Hematopoietic multipotent progenitor cell (in vitro differentiated cells): Measurements from ENCODE around the gene NANOGP8. TPM values are rescaled to one million over a fixed set of nuclear protein-coding genes. Genes with fewer than 3 reads are reported as not detected.

ENCODE experiments used
- DNase-seq, 3 donors: peaks; one replicate each; pipeline ENCODE4 v3.0.0-alpha.2; 2011 to 2015; ENCODE audit warnings: low read depth in 2 of 3, low spot score in 2 of 3
- total RNA-seq: library from RNA; depleted of rRNA; stranded (reverse); fragments of >200 nt; gene quantifications from one replicate; pipeline ENCODE4 v1.2.3, GENCODE V29; 2012

The NANOGP8 gene
- total RNA-seq, 1 donor, result 0.27 TPM

- DNase-seq, result no peak
Observed at GRCh38 chr15:35061161-35061824, 23.8 kb downstream of the NANOGP8 start.

GRCh38 chr15:35060591-35060990, 24.5 kb downstream of the NANOGP8 start:
- no peak for DNase-seq

- DNase-seq, result no peak
Observed at GRCh38 chr15:35058534-35059054, 26.5 kb downstream of the NANOGP8 start.

- DNase-seq, result no peak
Observed at GRCh38 chr15:35055416-35056105, 29.5 kb downstream of the NANOGP8 start.

- no peak for DNase-seq
Observed at GRCh38 chr15:35054380-35054779, 30.7 kb downstream of the NANOGP8 start.

- DNase-seq, result no peak
Observed at GRCh38 chr15:35047996-35048395, 37.1 kb downstream of the NANOGP8 start.

- no peak for DNase-seq
Observed at GRCh38 chr15:35047528-35047927, 37.6 kb downstream of the NANOGP8 start.

- no peak for DNase-seq
Observed at GRCh38 chr15:35043373-35044095, 41.6 kb downstream of the NANOGP8 start.

GRCh38 chr15:35040339-35041255, 44.5 kb downstream of the NANOGP8 start:
- DNase-seq, result no peak

GRCh38 chr15:35038626-35039451, 46.3 kb downstream of the NANOGP8 start:
- peak in 1 of 3 donors; percentile 6 for DNase-seq

Other genes with a start within 250 kb of the NANOGP8 start
- 12.1 TPM for gene AQR, start 115.6 kb downstream of the NANOGP8 start, total RNA-seq
- gene ZNF770, start 97.0 kb downstream of the NANOGP8 start, total RNA-seq, result 13.2 TPM